ENCODE measurements around the gene ADGRD1.

ADGRD1 gene

DNA sequence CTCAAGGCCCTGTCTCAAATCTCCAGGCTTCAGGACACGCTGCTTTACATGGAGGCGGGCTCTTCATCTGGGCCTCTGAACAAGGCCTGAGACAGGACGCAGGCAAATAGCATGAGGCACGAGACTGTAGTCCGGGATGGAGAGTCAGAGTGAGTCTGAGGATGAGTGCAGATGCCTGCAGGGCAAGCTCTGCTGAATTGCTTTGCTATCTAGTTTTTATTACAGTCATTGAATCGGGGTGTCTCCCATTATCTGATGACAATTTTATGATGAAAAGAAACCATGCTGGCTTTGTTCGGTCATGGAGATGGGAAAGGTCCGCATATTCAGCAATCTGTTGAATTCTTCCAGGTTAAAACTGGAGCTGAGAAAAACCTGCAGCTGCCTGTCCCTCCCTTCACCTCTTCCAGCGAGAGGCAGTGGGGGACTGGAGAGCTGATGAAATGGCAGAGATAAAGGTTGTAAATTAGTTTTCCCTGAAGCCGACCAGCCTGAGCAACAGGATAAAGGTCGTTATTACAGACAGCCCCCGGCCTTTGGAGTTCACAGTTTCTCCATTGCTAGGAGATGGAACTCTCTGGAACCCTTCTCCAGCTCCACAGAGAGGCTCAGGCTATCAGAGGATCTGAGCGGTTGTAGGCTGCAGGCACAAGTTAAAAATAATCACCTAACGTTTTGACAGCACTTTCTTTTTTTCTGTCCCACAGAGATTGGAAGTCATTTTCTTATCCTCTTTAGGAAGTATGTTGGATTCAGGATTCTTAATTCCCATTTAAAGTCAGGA is 1.3 kb upstream of the ADGRD1 start:
- no peaks in the 10 kb centered on the region for H3K4me1 ChIP-seq (ENCODE audit: insufficient read depth, poor library complexity, severe bottlenecking)
- no peaks in the 10 kb centered on the region for H3K9me3 ChIP-seq (ENCODE audit: severe bottlenecking)
- ATAC-seq (ENCODE audit: low read depth) (no peak), DNase-seq (ENCODE audit: low spot score) (no peak)
- no peak overlapping the region for H3K4me3 ChIP-seq (ENCODE audit: severe bottlenecking)
- TF ChIP-seq CTCF (IDR thresholded peaks at IDR 0.05; ENCODE audit: poor library complexity, severe bottlenecking) = no peak
- H3K36me3 ChIP-seq (ENCODE audit: low read depth) = no peaks in the 10 kb centered on the region
- peaks cover 21% of the 10 kb centered on the region for H3K27me3 ChIP-seq (ENCODE audit: insufficient read depth, poor library complexity, severe bottlenecking)
- no peak overlapping the region for H3K27ac ChIP-seq (ENCODE audit: poor library complexity, severe bottlenecking)

DNA sequence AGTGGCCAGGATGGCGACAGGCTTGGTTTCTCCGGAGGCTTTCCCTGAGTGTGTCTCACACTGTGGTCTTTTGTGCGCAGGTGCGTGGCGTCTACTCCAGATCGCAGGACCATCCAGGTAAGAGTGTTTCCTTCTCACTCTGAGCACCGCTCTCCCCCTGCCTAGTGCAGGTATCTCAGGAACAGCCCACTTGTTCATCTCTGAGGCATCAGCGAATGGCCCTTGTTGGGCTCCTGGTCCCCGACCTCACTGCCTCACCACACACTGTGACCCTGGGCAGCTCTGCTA is 781 bp downstream of the ADGRD1 start:
- Histone ChIP-seq H3K27ac (ENCODE audit: poor library complexity, severe bottlenecking) (no peak overlapping the region), H3K4me3 (ENCODE audit: severe bottlenecking) (no peak overlapping the region), H3K9me3 (ENCODE audit: severe bottlenecking) (no peaks in the 10 kb centered on the region), H3K36me3 (ENCODE audit: low read depth) (no peaks in the 10 kb centered on the region), H3K27me3 (ENCODE audit: insufficient read depth, poor library complexity, severe bottlenecking) (peaks cover 19% of the 10 kb centered on the region), H3K4me1 (ENCODE audit: insufficient read depth, poor library complexity, severe bottlenecking) (no peaks in the 10 kb centered on the region)
- ATAC-seq (ENCODE audit: low read depth) (0 out of 3 replicates have a peak, but pooled peaks have one; percentile 14), DNase-seq (ENCODE audit: low spot score) (no peak)
- TF ChIP-seq CTCF (IDR thresholded peaks at IDR 0.05; ENCODE audit: poor library complexity, severe bottlenecking) = no peak

DNA sequence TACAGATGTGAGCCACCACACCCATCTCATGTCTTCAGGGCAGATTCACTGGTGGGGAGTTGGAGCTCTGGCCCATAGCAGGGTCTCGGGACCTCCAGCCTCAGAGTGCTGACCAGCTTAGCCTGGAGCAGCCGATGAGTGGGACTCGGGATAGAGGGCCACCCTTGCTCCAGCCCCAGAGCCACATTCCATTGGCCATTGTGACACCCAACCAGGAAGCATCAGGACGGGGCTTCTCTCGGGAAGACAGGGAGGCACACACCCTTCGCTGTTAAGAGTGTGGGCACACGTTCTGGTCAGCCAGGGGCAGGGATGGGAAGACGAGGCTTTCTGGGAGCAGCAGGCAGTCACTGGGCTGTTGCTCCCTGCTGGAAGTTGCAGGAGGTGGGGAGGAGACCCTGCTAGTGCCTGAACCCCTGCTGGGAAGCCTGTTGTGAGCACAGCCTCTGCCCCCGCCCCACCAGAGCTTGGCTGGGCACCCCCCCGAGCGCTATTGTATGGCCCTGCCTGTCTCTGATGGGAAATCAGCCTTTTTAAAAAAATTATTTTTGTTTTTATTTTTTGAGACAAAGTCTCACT is 1.6 kb downstream of the ADGRD1 start:
- H3K4me3 ChIP-seq (ENCODE audit: severe bottlenecking) = no peak overlapping the region
- H3K27ac ChIP-seq (ENCODE audit: poor library complexity, severe bottlenecking) = no peak overlapping the region
- H3K9me3 ChIP-seq (ENCODE audit: severe bottlenecking) = no peaks in the 10 kb centered on the region
- TF ChIP-seq CTCF (IDR thresholded peaks at IDR 0.05; ENCODE audit: poor library complexity, severe bottlenecking) = no peak
- ATAC-seq (ENCODE audit: low read depth) (no peak), DNase-seq (ENCODE audit: low spot score) (no peak)
- H3K36me3 ChIP-seq (ENCODE audit: low read depth) = no peaks in the 10 kb centered on the region
- no peaks in the 10 kb centered on the region for H3K4me1 ChIP-seq (ENCODE audit: insufficient read depth, poor library complexity, severe bottlenecking)
- H3K27me3 ChIP-seq (ENCODE audit: insufficient read depth, poor library complexity, severe bottlenecking) = peaks cover 19% of the 10 kb centered on the region

GRCh38 chr12:130956009-130956408 is 2.3 kb downstream of the ADGRD1 start:
- peaks cover 19% of the 10 kb centered on the region for H3K27me3 ChIP-seq (ENCODE audit: insufficient read depth, poor library complexity, severe bottlenecking)
- H3K9me3 ChIP-seq (ENCODE audit: severe bottlenecking) = no peaks in the 10 kb centered on the region
- no peak for TF ChIP-seq CTCF (IDR thresholded peaks at IDR 0.05; ENCODE audit: poor library complexity, severe bottlenecking)
- DNase-seq (ENCODE audit: low spot score) = no peak
- ATAC-seq (ENCODE audit: low read depth) = no peak
- no peaks in the 10 kb centered on the region for H3K4me1 ChIP-seq (ENCODE audit: insufficient read depth, poor library complexity, severe bottlenecking)
- no peak overlapping the region for H3K4me3 ChIP-seq (ENCODE audit: severe bottlenecking)
- H3K36me3 ChIP-seq (ENCODE audit: low read depth) = no peaks in the 10 kb centered on the region
- no peak overlapping the region for H3K27ac ChIP-seq (ENCODE audit: poor library complexity, severe bottlenecking)
